ENCODE data around the gene MILR1. TPM values are rescaled to one million over a fixed set of nuclear protein-coding genes. Genes with fewer than 3 reads are reported as not detected.
A peak's percentile ranks its signal among the peaks of the same experiment; 100 is the strongest.
"Not testable (repeated sequence)": the region's sequence is repeated elsewhere in the genome, so short reads cannot be mapped to it uniquely, and the experiment has no call there.

The MILR1 gene
- total RNA-seq, 1 donor from 2014 or later: 10.4 TPM

DNA sequence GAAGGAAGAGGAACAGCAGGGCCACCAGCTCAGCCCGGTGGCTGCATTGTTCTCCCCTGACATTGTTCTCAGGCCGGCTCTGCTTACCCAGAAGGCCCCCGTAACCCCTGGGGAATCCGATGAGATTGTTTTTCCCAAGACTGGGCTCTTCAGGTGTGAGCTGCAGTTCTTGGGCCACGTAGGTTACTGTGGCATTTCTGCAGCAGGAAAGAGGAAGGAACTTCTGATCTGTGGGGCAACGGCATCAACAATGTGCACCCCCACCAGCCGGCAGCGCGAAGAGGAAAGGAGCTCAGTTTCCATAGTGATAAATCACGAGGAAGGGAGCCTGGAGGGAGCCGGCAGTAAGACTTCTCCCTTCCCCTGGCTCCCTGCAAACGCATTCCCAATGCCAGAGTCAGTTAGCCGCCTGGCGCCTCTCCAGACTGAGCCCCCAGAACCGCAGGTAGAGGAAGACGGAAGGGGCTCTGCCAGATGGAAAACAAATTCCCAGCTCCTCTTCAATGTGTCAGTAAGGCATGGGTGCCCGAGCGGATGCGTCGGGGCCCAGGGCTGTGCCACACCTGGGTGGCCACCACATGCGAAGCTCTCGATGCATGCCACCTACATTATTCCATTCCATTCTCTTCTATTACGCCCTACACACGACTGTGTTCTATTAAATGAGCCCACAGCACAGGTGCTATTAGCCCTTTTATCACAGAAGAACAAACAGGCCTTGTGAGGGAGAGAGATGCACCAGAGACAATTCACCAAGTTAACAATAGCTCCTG lies 36.7 kb upstream of the MILR1 start:
- H3K9ac ChIP-seq (ENCODE audit: low read depth in 1 of 3, low read length in 3 of 3): peak overlapping the region; percentile 6 to 20 (median 16)
- no peaks in the 10 kb centered on the region for H3K27me3 ChIP-seq (ENCODE audit: control insufficient read depth in 3 of 3, insufficient read depth in 3 of 3, low read length in 3 of 3)
- H3K4me3 ChIP-seq (ENCODE audit: low read length in 3 of 3): peak overlapping the region; percentile 1 to 48 (median 29)
- H3K36me3 ChIP-seq (ENCODE audit: control insufficient read depth in 3 of 3, insufficient read depth in 3 of 3, low read length in 3 of 3): no peaks in the 10 kb centered on the region
- H3K9me3 ChIP-seq (ENCODE audit: control insufficient read depth in 3 of 3, low read length in 3 of 3): no peaks in the 10 kb centered on the region
- peaks cover 9 to 15% (median 14%) of the 10 kb centered on the region in 3 donors for H3K4me1 ChIP-seq (ENCODE audit: control insufficient read depth in 3 of 3, insufficient read depth in 3 of 3, low read length in 3 of 3)
- H3K27ac ChIP-seq (ENCODE audit: low read depth, low read length): peak overlapping the region; percentile 23

DNA sequence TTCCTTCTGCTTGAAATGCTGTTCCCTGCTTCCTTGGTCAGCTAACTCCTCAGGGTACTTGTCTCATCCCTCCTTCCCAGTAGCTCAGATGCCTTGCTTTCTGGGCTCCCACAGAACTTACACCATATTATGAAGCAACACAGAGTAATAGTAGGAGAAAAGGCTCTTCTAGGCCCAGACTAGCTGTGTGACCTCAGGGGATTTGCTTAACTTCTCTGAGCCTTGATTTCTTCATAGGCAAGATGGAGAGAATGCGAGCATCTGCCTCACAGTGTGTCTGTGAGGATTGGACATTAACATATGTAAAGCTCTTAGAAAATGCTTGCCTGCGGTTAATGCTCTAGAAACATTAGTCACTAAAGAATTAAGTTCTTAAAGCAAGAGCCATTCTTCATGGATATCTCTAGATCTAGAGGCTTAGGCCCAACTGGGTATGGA lies 36.0 kb upstream of the MILR1 start:
- Histone ChIP-seq H3K4me3 (ENCODE audit: low read length in 3 of 3) (peak overlapping the region in 1 of 3 donors; percentile 32), H3K9me3 (ENCODE audit: control insufficient read depth in 3 of 3, low read length in 3 of 3) (no peaks in the 10 kb centered on the region), H3K27me3 (ENCODE audit: control insufficient read depth in 3 of 3, insufficient read depth in 3 of 3, low read length in 3 of 3) (no peaks in the 10 kb centered on the region), H3K4me1 (ENCODE audit: control insufficient read depth in 3 of 3, insufficient read depth in 3 of 3, low read length in 3 of 3) (peaks cover 9 to 15% (median 14%) of the 10 kb centered on the region in 3 donors), H3K9ac (ENCODE audit: low read depth in 1 of 3, low read length in 3 of 3) (peak overlapping the region in 2 of 3 donors; percentile 16 to 24), H3K36me3 (ENCODE audit: control insufficient read depth in 3 of 3, insufficient read depth in 3 of 3, low read length in 3 of 3) (no peaks in the 10 kb centered on the region), H3K27ac (ENCODE audit: low read depth, low read length) (peak overlapping the region; percentile 23)

DNA sequence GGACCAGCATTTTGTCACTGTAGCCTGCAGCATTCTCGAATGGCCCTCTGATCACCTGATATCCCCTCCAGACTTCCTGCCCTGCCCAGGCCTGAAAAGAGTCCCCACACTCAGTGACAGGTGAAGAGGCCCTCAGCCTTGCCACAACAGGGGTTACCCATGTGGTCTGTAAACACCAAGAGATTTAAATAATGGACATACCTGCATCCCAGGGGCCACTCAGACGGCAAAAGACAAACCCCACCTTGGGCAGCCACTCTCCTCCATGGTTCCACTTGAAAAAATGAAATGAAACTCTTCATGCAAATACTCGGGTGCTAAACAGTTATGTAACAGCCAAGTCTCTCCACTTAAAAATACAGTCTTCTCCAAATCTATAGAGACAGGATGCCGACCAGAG lies 35.4 kb upstream of the MILR1 start:
- Histone ChIP-seq H3K4me1 (ENCODE audit: control insufficient read depth in 3 of 3, insufficient read depth in 3 of 3, low read length in 3 of 3) (peaks cover 9 to 15% (median 14%) of the 10 kb centered on the region in 3 donors), H3K9me3 (ENCODE audit: control insufficient read depth in 3 of 3, low read length in 3 of 3) (no peaks in the 10 kb centered on the region), H3K9ac (ENCODE audit: low read depth in 1 of 3, low read length in 3 of 3) (peak overlapping the region in 1 of 3 donors; percentile 16), H3K27ac (ENCODE audit: low read depth, low read length) (peak overlapping the region; percentile 23), H3K36me3 (ENCODE audit: control insufficient read depth in 3 of 3, insufficient read depth in 3 of 3, low read length in 3 of 3) (no peaks in the 10 kb centered on the region), H3K4me3 (ENCODE audit: low read length in 3 of 3) (no peak overlapping the region), H3K27me3 (ENCODE audit: control insufficient read depth in 3 of 3, insufficient read depth in 3 of 3, low read length in 3 of 3) (no peaks in the 10 kb centered on the region)

DNA sequence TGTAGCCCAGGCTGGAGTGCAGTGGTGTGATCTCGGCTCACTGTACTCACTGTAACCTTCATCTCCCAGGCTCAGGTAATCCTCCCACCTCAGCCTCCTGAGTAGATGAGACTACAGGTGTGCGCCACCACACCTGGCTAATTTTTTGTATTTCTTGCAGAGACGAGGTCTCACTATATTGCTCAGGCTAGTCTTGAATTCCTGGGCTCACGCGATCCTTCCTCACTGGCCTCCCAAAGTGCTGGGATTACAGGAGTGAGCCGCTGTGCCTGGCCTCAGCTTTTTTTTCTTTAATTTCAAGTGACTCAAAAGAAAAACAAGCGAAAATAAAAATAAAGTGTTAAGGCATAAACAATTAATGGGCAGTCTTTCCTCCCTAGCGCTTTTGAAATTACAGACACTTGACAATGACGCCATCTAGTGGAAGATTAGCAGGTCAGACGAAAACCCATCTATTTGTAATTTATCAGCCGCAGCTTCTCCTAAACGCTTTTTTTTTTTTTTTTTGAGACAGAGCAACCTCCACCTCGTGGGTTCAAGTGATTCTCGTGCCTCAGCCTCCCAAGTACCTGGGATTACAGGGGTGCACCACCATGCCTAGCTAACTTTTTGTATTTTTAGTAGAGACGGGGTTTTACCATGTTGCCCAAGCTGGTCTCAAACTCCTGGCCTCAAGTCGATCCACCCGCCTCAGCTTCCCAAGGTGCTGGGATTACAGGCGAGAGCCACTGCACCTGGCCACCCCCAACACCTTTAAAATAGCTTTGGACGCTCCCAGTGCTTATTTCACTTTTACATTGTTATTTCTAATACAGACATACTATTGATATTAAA lies 30.2 kb upstream of the MILR1 start:
- Histone ChIP-seq H3K36me3 (ENCODE audit: control insufficient read depth in 3 of 3, insufficient read depth in 3 of 3, low read length in 3 of 3) (no peaks in the 10 kb centered on the region), H3K4me3 (ENCODE audit: low read length in 3 of 3) (no peak overlapping the region), H3K4me1 (ENCODE audit: control insufficient read depth in 3 of 3, insufficient read depth in 3 of 3, low read length in 3 of 3) (no peaks in the 10 kb centered on the region), H3K9me3 (ENCODE audit: control insufficient read depth in 3 of 3, low read length in 3 of 3) (no peaks in the 10 kb centered on the region), H3K27me3 (ENCODE audit: control insufficient read depth in 3 of 3, insufficient read depth in 3 of 3, low read length in 3 of 3) (no peaks in the 10 kb centered on the region), H3K9ac (ENCODE audit: low read depth in 1 of 3, low read length in 3 of 3) (no peak overlapping the region), H3K27ac (ENCODE audit: low read depth, low read length) (no peak overlapping the region)

DNA sequence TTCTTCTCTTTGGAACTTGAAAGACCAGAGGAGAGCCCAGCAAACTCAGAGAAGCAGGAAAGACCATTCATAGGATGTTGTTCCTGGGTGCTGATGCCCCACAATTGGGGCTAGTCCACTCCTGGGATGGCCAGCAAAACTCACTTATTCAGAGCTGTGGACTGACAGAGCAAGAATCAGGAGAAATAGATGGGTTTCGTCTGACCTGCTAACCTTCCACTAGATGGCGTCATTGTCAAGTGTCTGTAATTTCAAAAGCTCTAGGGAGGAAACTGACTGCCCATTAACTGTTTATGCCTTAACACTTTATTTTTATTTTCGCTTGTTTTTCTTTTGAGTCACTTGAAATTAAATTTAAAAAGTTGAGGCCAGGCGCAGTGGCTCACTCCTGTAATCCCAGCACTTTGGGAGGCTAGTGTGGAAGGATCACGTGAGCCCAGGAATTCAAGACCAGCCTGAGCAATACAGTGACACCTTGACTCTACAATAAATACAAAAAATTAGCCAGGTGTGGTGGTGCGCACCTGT lies 28.7 kb upstream of the MILR1 start:
- Histone ChIP-seq H3K27ac (ENCODE audit: low read depth, low read length) (no peak overlapping the region), H3K36me3 (ENCODE audit: control insufficient read depth in 3 of 3, insufficient read depth in 3 of 3, low read length in 3 of 3) (no peaks in the 10 kb centered on the region), H3K27me3 (ENCODE audit: control insufficient read depth in 3 of 3, insufficient read depth in 3 of 3, low read length in 3 of 3) (no peaks in the 10 kb centered on the region), H3K4me3 (ENCODE audit: low read length in 3 of 3) (no peak overlapping the region), H3K9me3 (ENCODE audit: control insufficient read depth in 3 of 3, low read length in 3 of 3) (no peaks in the 10 kb centered on the region), H3K4me1 (ENCODE audit: control insufficient read depth in 3 of 3, insufficient read depth in 3 of 3, low read length in 3 of 3) (no peaks in the 10 kb centered on the region), H3K9ac (ENCODE audit: low read depth in 1 of 3, low read length in 3 of 3) (no peak overlapping the region)

DNA sequence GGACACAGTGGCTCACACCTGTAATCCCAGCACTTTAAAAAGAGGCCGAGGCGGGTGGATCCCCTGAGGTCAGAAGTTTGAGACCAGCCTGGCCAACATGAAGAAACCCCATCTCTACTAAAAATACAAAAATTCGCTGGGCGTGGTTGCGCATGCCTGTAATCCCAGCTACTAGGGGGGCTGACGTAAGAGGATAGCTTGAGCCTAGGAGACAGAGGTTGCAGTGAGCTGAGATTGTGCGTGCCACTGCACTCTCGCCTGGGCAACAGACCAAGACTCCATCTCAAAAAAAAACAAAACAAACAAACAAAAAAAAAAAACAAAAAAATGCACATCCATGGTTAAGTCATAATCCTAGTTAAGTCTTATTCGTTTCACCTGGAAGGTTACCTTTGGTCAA lies 26.8 kb upstream of the MILR1 start:
- H3K36me3 ChIP-seq (ENCODE audit: control insufficient read depth in 3 of 3, insufficient read depth in 3 of 3, low read length in 3 of 3); H3K9ac ChIP-seq (ENCODE audit: low read depth in 1 of 3, low read length in 3 of 3); H3K9me3 ChIP-seq (ENCODE audit: control insufficient read depth in 3 of 3, low read length in 3 of 3); H3K27ac ChIP-seq (ENCODE audit: low read depth, low read length); H3K27me3 ChIP-seq (ENCODE audit: control insufficient read depth in 3 of 3, insufficient read depth in 3 of 3, low read length in 3 of 3); H3K4me1 ChIP-seq (ENCODE audit: control insufficient read depth in 3 of 3, insufficient read depth in 3 of 3, low read length in 3 of 3); H3K4me3 ChIP-seq (ENCODE audit: low read length in 3 of 3): not testable (repeated sequence)

DNA sequence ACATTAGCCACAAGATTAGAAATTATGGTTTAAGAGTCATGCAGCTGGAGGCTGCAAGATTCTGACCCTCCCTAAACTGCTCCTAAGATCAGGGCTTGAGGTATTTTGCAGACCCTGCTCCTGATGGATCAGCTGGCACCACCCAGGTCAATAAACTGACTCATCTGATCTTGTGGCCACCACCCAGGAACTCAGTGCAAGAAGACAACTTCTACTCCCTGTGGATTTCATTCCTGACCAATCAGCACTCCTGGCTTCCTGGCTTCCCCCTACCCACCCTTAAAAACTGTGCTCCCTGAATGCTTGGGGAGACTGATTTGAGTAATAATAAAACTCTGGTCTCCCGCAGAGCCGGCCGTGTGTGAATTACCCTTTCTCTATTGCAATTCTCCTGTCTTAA lies 25.0 kb upstream of the MILR1 start:
- no peaks in the 10 kb centered on the region for H3K9me3 ChIP-seq (ENCODE audit: control insufficient read depth in 3 of 3, low read length in 3 of 3)
- H3K9ac ChIP-seq (ENCODE audit: low read depth in 1 of 3, low read length in 3 of 3): no peak overlapping the region
- no peak overlapping the region for H3K27ac ChIP-seq (ENCODE audit: low read depth, low read length)
- no peaks in the 10 kb centered on the region for H3K27me3 ChIP-seq (ENCODE audit: control insufficient read depth in 3 of 3, insufficient read depth in 3 of 3, low read length in 3 of 3)
- H3K4me1 ChIP-seq (ENCODE audit: control insufficient read depth in 3 of 3, insufficient read depth in 3 of 3, low read length in 3 of 3): no peaks in the 10 kb centered on the region
- H3K36me3 ChIP-seq (ENCODE audit: control insufficient read depth in 3 of 3, insufficient read depth in 3 of 3, low read length in 3 of 3): no peaks in the 10 kb centered on the region
- no peak overlapping the region for H3K4me3 ChIP-seq (ENCODE audit: low read length in 3 of 3)

DNA sequence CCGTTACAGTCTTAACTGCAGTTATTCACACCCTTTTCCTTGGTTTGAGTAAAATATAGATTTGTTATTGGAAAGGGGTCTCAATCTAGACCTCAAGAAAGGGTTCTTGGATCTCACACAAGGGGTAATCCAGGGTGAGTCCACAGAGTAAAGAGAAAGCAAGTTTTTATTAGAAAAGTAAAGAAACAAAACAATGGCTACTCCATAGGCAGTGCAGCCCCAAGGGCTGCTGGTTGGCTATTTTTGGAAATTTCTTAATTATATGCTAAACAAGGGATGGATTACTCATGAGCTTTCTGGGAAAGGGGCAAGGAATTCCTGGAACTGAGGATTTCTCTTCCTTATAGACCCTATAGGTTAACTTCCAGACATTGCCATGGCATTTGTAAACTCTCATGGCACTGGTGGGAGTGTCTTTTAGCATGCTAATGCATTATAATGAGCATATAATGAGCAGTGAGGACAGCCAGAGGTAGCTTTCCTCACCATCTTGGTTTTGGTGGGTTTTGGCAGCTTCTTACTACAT lies 24.5 kb upstream of the MILR1 start:
- no peak overlapping the region for H3K4me3 ChIP-seq (ENCODE audit: low read length in 3 of 3)
- H3K36me3 ChIP-seq (ENCODE audit: control insufficient read depth in 3 of 3, insufficient read depth in 3 of 3, low read length in 3 of 3): no peaks in the 10 kb centered on the region
- no peaks in the 10 kb centered on the region for H3K27me3 ChIP-seq (ENCODE audit: control insufficient read depth in 3 of 3, insufficient read depth in 3 of 3, low read length in 3 of 3)
- H3K27ac ChIP-seq (ENCODE audit: low read depth, low read length): no peak overlapping the region
- H3K9ac ChIP-seq (ENCODE audit: low read depth in 1 of 3, low read length in 3 of 3): no peak overlapping the region
- no peaks in the 10 kb centered on the region for H3K4me1 ChIP-seq (ENCODE audit: control insufficient read depth in 3 of 3, insufficient read depth in 3 of 3, low read length in 3 of 3)
- no peaks in the 10 kb centered on the region for H3K9me3 ChIP-seq (ENCODE audit: control insufficient read depth in 3 of 3, low read length in 3 of 3)

DNA sequence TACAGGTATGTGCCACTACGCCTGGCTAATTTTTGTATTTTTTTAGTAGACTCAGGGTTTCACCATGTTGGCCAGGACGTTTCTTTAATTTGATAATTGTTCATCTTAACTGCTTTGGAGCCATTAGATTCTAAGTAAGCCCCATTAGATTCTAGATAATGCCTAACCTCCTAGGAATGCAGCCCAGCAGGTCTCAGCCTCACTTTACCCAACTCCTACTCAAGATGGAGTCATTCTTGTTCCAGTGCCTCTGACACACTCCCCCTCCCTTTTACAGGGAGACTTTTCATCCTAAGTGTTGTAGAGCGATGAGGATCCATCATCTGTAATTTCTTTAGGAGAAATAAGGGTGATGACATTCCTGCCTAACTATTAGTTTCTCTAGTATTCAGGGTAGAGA lies 23.7 kb upstream of the MILR1 start:
- no peaks in the 10 kb centered on the region for H3K27me3 ChIP-seq (ENCODE audit: control insufficient read depth in 3 of 3, insufficient read depth in 3 of 3, low read length in 3 of 3)
- no peak overlapping the region for H3K9ac ChIP-seq (ENCODE audit: low read depth in 1 of 3, low read length in 3 of 3)
- no peak overlapping the region for H3K27ac ChIP-seq (ENCODE audit: low read depth, low read length)
- no peaks in the 10 kb centered on the region for H3K4me1 ChIP-seq (ENCODE audit: control insufficient read depth in 3 of 3, insufficient read depth in 3 of 3, low read length in 3 of 3)
- H3K9me3 ChIP-seq (ENCODE audit: control insufficient read depth in 3 of 3, low read length in 3 of 3): no peaks in the 10 kb centered on the region
- no peaks in the 10 kb centered on the region for H3K36me3 ChIP-seq (ENCODE audit: control insufficient read depth in 3 of 3, insufficient read depth in 3 of 3, low read length in 3 of 3)
- H3K4me3 ChIP-seq (ENCODE audit: low read length in 3 of 3): no peak overlapping the region

DNA sequence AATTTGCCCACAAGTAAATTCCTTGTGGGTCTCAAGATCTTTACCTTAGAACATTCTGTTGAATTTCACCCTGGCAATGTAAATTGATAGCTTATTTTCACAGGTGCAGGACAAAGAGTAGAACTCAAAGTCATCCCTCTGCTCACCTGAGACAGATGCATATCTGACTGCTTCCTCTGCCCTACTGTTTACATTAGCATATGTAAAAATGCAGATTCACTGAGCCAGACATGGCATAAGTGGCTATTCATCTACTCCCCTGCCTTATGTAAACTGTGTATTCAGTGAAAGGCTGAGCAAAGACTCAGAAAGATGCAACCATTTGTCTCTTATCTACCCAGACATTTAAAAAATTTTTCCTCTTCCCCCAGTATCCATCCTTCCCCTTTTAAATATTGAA lies 22.3 kb upstream of the MILR1 start:
- Histone ChIP-seq H3K9me3 (ENCODE audit: control insufficient read depth in 3 of 3, low read length in 3 of 3) (no peaks in the 10 kb centered on the region), H3K9ac (ENCODE audit: low read depth in 1 of 3, low read length in 3 of 3) (no peak overlapping the region), H3K27ac (ENCODE audit: low read depth, low read length) (no peak overlapping the region)

More for the DNA sequence above, 22.3 kb upstream of the MILR1 start:
- no peak overlapping the region for H3K4me3 ChIP-seq (ENCODE audit: low read length in 3 of 3)
- no peaks in the 10 kb centered on the region for H3K4me1 ChIP-seq (ENCODE audit: control insufficient read depth in 3 of 3, insufficient read depth in 3 of 3, low read length in 3 of 3)
- no peaks in the 10 kb centered on the region for H3K27me3 ChIP-seq (ENCODE audit: control insufficient read depth in 3 of 3, insufficient read depth in 3 of 3, low read length in 3 of 3)
- no peaks in the 10 kb centered on the region for H3K36me3 ChIP-seq (ENCODE audit: control insufficient read depth in 3 of 3, insufficient read depth in 3 of 3, low read length in 3 of 3)
